ACHN (cell line): Measurements from ENCODE around the gene ATP2C2.
A peak's percentile ranks its signal among the peaks of the same experiment; 100 is the strongest.
"Not testable (repeated sequence)": the region's sequence is repeated elsewhere in the genome, so short reads cannot be mapped to it uniquely, and the experiment has no call there.

Experiments
- DNase-seq: peaks from one replicate; pipeline ENCODE4 v3.0.0-alpha.2; 2015
- in situ Hi-C: cut with HindIII; loops from 2 replicates; pipeline ENCODE4 v1.10.0; 2017; ENCODE audit warnings: low sequenced_read_pairs, low pct_ligation_motif_present, low pct_unique_long_range_greater_than_20kb

The ATP2C2 gene

DNA sequence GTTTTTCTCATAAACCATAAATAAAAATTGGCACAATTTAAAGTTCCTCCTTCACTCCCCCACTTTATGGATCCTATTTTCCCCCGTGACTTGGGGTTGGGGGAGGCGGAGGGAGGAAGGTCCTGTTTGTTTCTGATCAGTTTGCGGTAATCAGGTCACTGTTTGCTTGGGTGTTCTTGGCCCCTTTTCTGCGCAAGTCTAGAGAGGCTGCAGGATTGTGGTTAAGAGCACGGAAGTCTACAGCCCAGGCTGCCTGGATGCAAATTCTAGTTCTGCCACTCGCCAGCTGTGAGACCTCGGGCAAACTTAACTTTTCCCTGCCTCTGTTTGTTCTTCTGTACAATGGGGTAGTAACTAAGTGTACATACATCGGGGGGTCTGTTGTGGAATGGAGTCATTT is 12.1 kb downstream of the ATP2C2 start:
- DNase-seq: no peak
- in situ Hi-C loops: no loop called here

DNA sequence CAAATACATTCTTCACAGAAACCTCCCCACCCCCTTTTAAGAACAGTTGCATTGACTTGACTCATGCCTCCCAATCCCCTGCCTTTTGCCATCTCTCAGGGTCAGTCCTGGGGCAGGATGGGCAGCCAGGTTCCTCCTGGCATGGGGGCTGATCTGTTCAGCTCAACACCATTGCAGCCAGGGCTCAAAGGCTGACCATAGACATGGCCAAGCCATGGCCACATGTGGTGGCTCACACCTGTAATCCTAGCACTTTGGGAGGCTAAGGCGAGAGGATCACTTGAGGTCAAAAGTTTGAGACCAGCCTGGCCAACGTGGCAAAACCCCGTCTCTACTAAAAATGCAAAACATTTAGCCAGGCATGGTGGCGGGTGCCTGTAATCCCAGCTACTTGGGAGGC is 14.1 kb downstream of the ATP2C2 start:
- DNase-seq: no peak
- in situ Hi-C loops: no loop called here

DNA sequence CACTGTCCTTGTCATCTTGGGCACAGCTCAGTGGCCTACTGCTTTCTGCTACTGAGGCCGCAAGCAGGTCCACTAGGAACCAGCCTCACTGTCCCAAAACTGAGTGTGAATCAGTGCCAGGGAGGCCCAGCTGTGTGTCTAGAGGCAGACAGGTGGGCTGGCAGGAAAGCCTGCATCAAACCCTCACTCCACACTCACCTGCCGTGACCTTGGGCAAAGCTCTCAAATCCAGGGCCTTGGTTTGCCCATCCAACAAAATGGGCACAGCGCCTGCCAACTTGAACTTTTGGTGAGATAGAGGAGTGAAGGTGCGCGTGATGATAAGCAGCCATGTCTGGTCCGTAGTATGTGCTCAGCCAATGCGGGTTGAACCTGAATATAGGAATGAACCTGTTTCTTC is 14.8 kb downstream of the ATP2C2 start:
- no peak for DNase-seq
- in situ Hi-C loops: no loop called here

GRCh38 chr16:84386047-84386446 is 17.7 kb downstream of the ATP2C2 start:
- in situ Hi-C loops: no loop called here
- no peak for DNase-seq

- DNase-seq: no peak
- in situ Hi-C loops: no loop called here
These were observed 18.7 kb downstream of the ATP2C2 start for GRCh38 chr16:84387021-84387420.

GRCh38 chr16:84390131-84390785 is 21.9 kb downstream of the ATP2C2 start:
- in situ Hi-C loops: no loop called here
- DNase-seq: no peak

DNA sequence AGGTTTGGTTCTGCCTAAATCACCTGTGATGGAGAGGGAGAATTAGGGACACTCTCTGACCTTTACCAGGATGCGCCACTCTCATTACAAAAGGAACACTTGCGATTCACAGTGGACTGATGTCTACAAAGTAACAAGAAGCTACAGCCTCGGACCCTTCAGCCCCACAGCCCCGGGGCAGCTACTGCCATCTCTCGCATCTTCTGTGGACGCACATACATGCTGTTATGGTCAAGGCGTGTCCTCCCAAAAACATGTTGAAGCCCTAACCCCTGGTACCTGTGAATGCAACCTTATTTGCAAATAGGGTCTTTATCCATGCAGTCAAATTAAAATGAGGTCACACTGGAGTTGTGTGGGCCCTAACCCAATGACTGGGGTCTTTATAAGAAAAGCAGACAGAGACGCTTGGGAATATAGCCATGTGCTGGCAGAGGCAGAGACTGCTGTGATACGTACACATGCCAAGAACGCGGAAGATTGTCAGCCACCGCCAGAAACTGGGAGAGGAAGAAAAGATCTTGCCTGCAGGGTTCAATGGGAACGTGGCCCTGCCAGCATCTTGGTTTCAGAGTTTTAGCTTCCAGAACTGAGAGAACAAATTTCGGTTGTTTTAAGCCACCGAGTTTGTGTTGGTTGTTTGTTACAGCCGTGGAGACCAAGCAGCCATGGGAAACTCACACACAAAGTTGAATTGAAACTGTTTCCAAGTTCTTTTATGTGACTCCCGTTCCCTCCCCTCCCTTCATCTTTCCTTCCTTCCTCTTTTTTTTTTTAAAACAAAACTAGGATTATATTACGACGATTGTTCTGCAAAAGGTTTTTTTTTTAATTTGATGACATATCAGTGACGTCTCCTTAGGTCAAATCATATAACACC is 23.1 kb downstream of the ATP2C2 start:
- in situ Hi-C loops: no loop called here
- no peak for DNase-seq

- in situ Hi-C loops: no loop called here
- no peak for DNase-seq
These were observed 23.7 kb downstream of the ATP2C2 start for GRCh38 chr16:84392031-84392360.

- in situ Hi-C loops, DNase-seq: not testable (repeated sequence)
These were observed 27.7 kb downstream of the ATP2C2 start for GRCh38 chr16:84396082-84396481.

- in situ Hi-C loops: no loop called here
- DNase-seq: peak; percentile 80
These were observed 28.2 kb downstream of the ATP2C2 start for GRCh38 chr16:84396537-84397008.

DNA sequence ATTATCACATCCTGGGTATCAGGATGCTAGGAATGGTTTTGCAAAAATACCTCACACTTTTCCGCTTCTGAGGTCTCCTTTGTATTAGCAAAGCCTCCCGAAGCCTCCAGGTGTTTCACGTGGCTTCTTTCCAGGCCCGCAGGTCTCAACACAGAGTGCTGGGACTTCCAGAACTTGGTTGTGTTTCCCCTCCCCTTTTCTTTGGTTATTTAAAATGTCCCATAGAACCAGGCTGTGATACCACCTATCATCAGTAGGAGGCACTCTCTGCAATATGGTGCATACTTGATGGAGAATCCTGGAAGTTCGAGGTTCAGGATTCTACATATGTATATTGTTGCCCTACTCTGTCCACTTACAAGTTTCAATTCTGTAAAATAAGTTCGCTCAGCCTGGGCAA is 28.8 kb downstream of the ATP2C2 start:
- no peak for DNase-seq
- in situ Hi-C loops: no loop called here

DNA sequence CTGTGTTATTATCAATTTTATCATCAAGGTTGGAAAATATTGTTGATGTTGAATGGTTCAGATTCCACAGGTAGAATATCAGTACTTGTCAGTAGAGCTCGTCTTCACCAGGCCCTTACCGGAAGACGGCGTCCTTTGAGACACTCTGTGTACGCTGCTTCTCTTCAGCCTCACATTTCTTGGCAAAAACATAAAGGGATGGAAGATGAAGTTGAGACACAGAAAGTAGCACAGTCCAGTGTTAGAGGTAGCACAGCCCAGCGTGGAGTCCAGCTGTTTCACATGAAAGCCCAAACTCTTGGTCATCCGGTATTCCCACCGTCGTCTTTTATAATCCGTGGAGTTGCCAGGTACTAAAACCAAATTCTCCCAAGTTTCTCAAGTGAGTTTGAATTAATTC is 30.4 kb downstream of the ATP2C2 start:
- no peak for DNase-seq
- in situ Hi-C loops: no loop called here

DNA sequence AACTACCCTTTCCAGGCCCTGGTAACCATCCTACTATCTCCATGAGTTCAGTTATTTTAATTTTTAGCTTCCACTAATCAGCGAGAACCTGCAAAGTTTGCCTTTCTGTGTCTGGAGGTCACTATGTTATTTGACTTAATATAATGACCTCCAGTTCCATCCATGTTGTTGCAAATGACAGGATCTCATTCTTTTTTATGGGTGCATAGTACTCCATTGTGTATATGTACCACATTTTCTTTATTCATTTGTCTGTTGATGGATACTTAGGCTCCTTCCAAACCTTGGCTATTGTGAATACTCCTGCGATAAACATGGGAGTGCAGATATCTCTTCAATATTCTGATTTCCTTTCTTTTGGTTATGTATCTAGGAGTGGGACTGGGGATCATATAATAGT is 31.6 kb downstream of the ATP2C2 start:
- in situ Hi-C loops, DNase-seq: not testable (repeated sequence)

GRCh38 chr16:84403435-84403834 is 35.1 kb downstream of the ATP2C2 start:
- in situ Hi-C loops, DNase-seq: not testable (repeated sequence)

- no peak for DNase-seq
- in situ Hi-C loops: no loop called here
These were observed 36.0 kb downstream of the ATP2C2 start for GRCh38 chr16:84404324-84404723.

GRCh38 chr16:84404936-84405639 is 36.8 kb downstream of the ATP2C2 start:
- DNase-seq: no peak
- in situ Hi-C loops: no loop called here

DNA sequence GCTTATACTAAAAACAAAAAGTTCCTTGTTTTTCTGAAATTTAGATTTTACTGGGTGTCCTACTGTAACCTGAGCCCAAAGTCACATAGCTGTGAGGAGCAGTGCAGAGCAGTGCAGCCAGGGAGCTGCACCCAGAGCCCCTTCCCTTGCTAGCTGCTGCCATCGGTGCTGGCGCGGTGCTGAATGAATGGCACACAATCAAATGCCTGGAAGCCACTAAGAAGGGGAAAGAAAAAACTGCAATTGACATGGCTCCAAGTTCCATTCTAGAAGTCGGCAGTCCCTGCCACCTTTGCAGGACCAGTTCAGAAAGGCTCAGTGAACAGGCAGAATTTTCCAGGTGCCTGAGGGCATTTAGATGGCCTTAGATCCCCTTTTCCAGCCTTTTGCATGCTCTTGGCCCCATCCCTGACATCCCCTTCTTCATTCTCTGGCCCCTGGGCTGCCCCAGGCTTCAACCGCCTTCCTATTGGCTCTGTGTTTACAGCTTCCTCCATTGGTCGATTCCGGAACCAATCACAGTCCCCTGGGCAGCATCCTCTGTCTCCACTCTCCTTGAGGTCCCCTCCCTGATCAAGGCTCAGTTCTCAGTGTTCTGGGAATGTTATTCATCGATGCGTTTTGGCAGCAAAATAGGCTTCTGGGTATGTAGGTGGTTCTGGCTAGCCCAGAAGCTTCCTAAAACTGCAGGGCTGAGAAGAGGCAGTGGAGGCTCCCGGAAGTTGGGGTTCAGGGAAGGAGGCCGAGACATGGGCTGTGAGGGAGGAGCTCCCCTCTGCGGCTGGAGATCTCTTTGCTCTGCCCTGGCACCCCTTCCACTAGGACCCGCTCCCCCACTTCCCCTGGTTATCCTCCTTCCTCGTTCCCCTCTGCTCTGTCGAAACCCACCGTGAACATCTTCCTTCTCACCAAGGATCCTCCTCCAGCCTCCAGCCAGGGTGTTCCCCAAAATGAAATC is 37.9 kb downstream of the ATP2C2 start:
- in situ Hi-C loops: no loop called here
- DNase-seq: no peak

GRCh38 chr16:84407588-84408313 is 39.4 kb downstream of the ATP2C2 start:
- in situ Hi-C loops: no loop called here
- DNase-seq: no peak
